ENCODE measurements around the gene B4GALT2.

B4GALT2 gene

GRCh38 chr1:44029911-44030604 lies 51.0 kb downstream of the B4GALT2 start:
- peak; percentile 83 for ATAC-seq

GRCh38 chr1:44030605-44031251 lies 51.7 kb downstream of the B4GALT2 start:
- DNase-seq (peak; percentile 59), ATAC-seq (peak; percentile 31)

More at GRCh38 chr1:44029911-44030604, 51.0 kb downstream of the B4GALT2 start:
- DNase-seq: peak; percentile 90

- ATAC-seq: peak; percentile 8
- DNase-seq: peak; percentile 51
These were observed 52.5 kb downstream of the B4GALT2 start, which contains the start of gene SLC6A9 for GRCh38 chr1:44031252-44032169. Gene SLC6A9 (minus strand): TSS chr1:44031462. CDS start chr1:44024277, 7,185 bp downstream.

GRCh38 chr1:44032170-44032790 lies 53.3 kb downstream of the B4GALT2 start:
- DNase-seq (no peak), ATAC-seq (no peak)

- ATAC-seq (no peak), DNase-seq (no peak)
These were observed 54.1 kb downstream of the B4GALT2 start for GRCh38 chr1:44033041-44033575.

GRCh38 chr1:44033756-44034155 lies 54.7 kb downstream of the B4GALT2 start:
- ATAC-seq: no peak
- no peak for DNase-seq

- no peak for DNase-seq
- ATAC-seq: no peak
These were observed 55.4 kb downstream of the B4GALT2 start for GRCh38 chr1:44034423-44034822.

GRCh38 chr1:44034976-44035716 lies 56.1 kb downstream of the B4GALT2 start:
- ATAC-seq: no peak

GRCh38 chr1:44035726-44036408 lies 56.9 kb downstream of the B4GALT2 start:
- DNase-seq (no peak), ATAC-seq (no peak)

More at GRCh38 chr1:44034976-44035716, 56.1 kb downstream of the B4GALT2 start:
- no peak for DNase-seq

GRCh38 chr1:44036409-44037139 lies 57.6 kb downstream of the B4GALT2 start:
- DNase-seq (peak; percentile 74), ATAC-seq (peak; percentile 58)

GRCh38 chr1:44037154-44037553 lies 58.1 kb downstream of the B4GALT2 start:
- DNase-seq (no peak), ATAC-seq (no peak)

GRCh38 chr1:44038876-44039657 lies 60.1 kb downstream of the B4GALT2 start:
- ATAC-seq (no peak), DNase-seq (no peak)

- ATAC-seq: no peak
- no peak for DNase-seq
These were observed 61.4 kb downstream of the B4GALT2 start for GRCh38 chr1:44040418-44040817.

All from stimulated activated naive CD8-positive, alpha-beta T cell treated with anti-CD3 and anti-CD28 coated beads, Interleukin-15, Interleukin-2, amounts not matched to agents 100 U/mL and 50 U/mL, for 24 hours (primary cell).